NCI-H748 (cell line): Measurements from ENCODE around the gene ZNF486.
"Not testable (repeated sequence)": the region's sequence is repeated elsewhere in the genome, so short reads cannot be mapped to it uniquely, and the experiment has no call there.

ENCODE experiments used
- DNase-seq: peaks from one replicate; lab custom pipeline; 2025; ENCODE audit not compliant: unreplicated experiment; lab: John Stamatoyannopoulos, UW

Gene ZNF486

GRCh38 chr19:20167020-20167644, at the start of gene ZNF486:
Gene ZNF486, plus strand, starts transcription at chr19:20167214. Its CDS starts 117 bp downstream, at chr19:20167331.
- DNase-seq, result peak; percentile 94

GRCh38 chr19:20118064-20118839, 48.8 kb upstream of the ZNF486 start:
- not testable (repeated sequence) for DNase-seq

GRCh38 chr19:20124879-20125278, 42.1 kb upstream of the ZNF486 start:
- no peak for DNase-seq

- not testable (repeated sequence) for DNase-seq
Observed at GRCh38 chr19:20132933-20133332, 34.1 kb upstream of the ZNF486 start.

DNA sequence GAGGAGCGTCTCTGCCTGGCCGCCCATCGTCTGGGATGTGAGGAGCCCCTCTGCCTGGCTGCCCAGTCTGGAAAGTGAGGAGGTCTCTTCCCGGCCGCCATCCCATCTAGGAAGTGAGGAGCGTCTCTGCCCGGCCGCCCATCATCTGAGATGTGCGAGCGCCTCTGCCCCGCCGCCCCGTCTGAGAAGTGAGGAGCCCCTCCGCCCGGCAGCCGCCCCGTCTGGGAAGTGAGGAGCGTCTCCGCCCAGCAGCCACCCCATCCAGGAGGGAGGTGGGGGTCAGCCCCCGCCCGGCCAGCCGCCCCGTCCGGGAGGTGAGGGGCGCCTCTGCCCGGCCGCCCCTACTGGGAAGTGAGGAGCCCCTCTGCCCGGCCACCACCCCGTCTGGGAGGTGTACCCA, 29.3 kb upstream of the ZNF486 start:
- DNase-seq, result not testable (repeated sequence)

DNA sequence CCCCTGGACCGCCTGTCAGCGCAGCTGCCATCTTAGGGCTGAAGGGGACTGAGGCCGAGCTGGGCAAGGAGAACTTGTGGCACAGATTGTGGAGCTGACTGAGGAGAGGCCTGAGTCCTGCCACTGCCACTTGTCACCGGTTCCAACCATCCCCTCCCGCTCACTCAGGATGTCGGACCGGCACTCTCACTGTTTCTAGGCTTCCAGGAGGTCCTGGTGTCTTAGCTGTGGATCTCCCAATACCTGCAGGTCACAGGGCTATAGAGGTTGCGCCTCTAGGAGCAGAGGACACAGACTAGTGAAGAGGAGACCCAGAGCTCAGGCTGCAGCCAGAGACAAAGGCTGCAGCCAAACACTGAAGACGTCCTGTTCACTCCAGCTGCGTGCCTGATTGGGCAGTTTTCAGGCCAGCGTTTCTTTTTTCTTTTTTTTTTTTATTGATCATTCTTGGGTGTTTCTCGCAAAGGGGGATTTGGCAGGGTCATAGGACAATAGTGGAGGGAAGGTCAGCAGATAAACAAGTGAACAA, 15.3 kb upstream of the ZNF486 start:
- peak; percentile 10 for DNase-seq

DNA sequence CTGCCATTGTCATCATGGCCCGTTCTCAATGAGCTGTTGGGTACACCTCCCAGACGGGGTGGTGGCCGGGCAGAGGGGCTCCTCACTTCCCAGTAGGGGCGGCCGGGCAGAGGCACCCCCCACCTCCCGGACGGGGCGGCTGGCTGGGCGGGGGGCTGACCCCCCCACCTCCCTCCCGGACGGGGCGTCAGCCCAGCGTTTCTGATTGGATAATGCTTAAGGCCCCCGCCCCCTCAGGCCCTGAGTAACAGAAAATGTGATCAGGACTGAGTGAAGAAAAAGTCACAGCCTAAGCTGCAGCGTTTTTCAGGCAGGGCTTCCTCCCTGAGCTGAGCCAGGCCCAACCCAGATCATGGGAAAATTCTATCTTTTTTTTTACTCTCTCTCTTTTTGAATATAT, 14.5 kb upstream of the ZNF486 start:
- DNase-seq, result not testable (repeated sequence)

- DNase-seq, result no peak
Observed at GRCh38 chr19:20153281-20153680, 13.7 kb upstream of the ZNF486 start.

DNA sequence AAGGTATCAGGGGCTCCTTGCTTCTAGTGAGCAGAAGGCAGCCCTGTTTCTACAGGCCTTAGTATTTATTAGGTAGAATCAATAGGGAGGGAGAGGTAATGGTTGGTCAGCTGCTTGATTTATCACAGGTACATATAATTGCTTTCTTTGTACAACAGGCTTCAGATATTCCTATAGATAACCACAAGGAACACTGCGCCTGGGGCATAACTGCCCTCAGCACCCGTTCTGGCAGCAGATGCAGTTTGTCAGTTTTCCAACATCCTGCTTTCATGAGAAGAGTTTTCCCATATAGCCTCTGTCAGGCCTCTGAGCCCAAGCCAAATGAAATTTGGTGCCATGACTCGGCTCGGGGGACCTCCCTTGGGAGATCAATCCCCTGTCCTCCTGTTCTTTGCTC, 12.4 kb upstream of the ZNF486 start:
- no peak for DNase-seq

GRCh38 chr19:20162821-20163220, 4.2 kb upstream of the ZNF486 start:
- DNase-seq, result no peak

DNA sequence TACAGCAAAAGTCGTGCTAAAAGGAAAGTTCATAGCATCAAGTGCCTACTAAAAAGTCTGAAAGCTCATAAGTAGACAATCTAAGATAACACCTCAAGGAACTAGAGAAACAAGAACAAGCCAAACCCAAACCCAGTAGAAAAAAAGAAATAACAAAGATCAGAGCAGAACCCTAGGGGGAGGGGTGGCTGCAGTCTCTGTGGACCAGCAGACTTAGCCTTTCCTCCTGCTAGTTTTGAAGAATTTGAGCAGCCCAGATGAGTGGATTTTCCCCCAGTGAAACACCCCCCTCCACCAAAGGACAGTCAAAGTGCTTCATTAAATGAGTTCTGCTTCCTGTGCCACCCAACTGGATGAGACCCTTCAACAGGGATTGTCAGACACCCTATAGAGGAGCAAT, 2.6 kb upstream of the ZNF486 start:
- no peak for DNase-seq

- no peak for DNase-seq
Observed at GRCh38 chr19:20165971-20166592, 932 bp upstream of the ZNF486 start.

GRCh38 chr19:20167651-20168122, 673 bp downstream of the ZNF486 start:
- peak; percentile 20 for DNase-seq

DNA sequence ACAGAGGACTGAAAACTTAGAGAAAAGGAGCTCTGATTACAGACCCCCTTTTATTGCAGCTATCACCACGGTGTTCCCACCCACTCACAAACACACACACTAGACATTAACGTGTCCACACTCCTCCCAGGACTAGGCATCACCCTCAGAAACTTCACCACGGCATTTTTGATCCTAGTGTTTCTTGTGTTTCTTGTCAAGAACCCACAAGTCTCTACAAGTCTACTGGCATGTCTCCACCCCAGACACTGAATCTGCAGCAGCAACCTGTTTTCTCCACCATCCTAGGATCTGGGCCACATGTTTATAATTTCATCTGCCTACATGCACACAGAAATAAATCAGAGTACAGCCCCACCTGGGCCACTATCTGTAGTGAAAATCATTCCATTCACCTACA, 4.3 kb downstream of the ZNF486 start:
- DNase-seq, result no peak

GRCh38 chr19:20175848-20176247, 8.8 kb downstream of the ZNF486 start:
- not testable (repeated sequence) for DNase-seq

DNA sequence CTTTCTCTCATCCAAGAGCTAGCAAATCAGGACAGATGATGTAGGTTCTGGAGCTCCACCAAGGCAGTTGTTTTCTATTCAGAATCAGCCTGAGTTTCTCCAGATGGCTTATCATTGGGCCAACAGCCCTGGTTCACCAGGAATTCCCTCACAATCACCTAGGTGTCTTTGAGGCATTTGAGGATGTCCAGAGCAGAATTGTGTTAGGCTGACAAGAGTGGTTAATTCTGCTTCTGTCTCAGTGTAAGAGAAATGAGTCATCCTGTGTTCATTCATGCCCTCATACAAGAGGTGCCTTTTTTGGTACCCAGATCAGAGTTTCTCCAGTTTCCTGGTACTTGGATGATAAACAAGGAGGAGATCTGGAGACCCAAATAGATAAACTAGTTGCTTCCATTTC, 12.9 kb downstream of the ZNF486 start:
- DNase-seq, result not testable (repeated sequence)

GRCh38 chr19:20182222-20182785, 15.3 kb downstream of the ZNF486 start:
- peak; percentile 76 for DNase-seq

- DNase-seq, result no peak
Observed at GRCh38 chr19:20186174-20186573, 19.2 kb downstream of the ZNF486 start.

DNA sequence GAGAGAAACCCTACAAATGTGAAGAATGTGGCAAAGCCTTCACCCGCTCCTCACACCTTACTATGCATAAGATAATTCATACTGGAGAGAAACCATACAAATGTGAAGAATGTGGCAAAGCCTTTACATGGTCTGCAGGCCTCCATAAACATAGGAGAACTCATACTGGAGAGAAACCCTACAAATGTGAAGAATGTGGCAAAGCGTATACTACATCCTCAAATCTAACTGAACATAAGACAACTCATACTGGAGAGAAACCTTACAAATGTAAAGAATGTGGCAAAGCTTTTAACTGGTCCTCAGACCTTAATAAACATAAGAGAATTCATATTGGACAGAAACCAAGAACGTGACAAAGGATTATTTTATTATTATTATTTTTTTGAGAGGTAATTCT, 30.7 kb downstream of the ZNF486 start:
- DNase-seq, result no peak

DNA sequence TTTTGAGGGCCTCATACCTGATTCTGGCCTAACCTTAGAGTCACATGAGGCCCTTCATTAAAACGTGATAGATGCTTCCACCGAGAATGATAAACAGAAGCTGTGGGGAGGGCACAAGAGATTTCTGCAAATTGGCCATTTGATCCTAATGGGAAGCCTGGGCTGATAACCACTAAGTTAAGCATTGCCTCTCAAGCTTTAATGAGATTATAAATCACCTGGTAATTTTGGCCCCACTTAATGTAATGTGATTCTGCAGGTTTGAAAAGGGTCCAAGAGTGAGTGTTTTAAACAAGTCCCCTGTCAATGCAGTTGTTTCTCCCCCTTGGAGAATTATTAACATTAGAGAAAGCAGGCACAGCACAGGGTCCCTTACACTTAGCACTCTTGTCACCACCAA, 42.0 kb downstream of the ZNF486 start:
- peak; percentile 32 for DNase-seq

DNA sequence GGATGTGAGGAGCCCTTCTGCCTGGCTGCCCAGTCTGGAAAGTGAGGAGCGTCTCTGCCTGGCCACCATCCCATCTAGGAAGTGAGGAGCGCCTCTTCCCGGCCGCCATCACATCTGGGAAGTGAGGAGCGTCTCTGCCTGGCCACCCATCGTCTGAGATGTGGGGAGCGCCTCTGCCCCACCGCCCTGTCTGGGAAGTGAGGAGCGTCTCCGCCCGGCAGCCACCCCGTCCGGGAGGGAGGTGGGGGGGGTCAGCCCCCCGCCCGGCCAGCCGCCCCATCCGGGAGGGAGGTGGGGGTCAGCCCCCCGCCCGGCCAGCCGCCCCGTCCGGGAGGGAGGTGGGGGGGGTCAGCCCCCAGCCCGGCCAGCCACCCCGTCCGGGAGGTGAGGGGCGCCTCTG, 47.4 kb downstream of the ZNF486 start:
- not testable (repeated sequence) for DNase-seq
